Tibial artery (tissue), 4 donors: ENCODE data around the gene CCNL2.
A peak's percentile ranks its signal among the peaks of the same experiment; 100 is the strongest.
"Not testable (repeated sequence)": the region's sequence is repeated elsewhere in the genome, so short reads cannot be mapped to it uniquely, and the experiment has no call there.

ENCODE experiments used
- DNase-seq, 2 donors: peaks; one replicate each; pipeline ENCODE4 v3.0.0-alpha.2; 2019
- H3K27ac ChIP-seq, 2 donors: fragments of 200-600 bp; sonication (generic) in 1 of 2; 1 replicate in 1 of 2; 2 replicates in 1 of 2; pipeline ENCODE4 v1.5.1; 2018 to 2019; ENCODE audit warnings: mild to moderate bottlenecking in 1 of 2
- H3K27me3 ChIP-seq, 2 donors: fragments of 200-600 bp; sonication (generic) in 1 of 2; one replicate each; pipeline versions ENCODE4 v1.5.1 to v1.6.0; 2016 to 2019
- H3K36me3 ChIP-seq, 3 donors: fragments of 200-600 bp; sonication (generic) in 2 of 3; one replicate each; pipeline ENCODE4 v1.5.1; 2016 to 2019; ENCODE audit warnings: mild to moderate bottlenecking in 2 of 3
- H3K4me1 ChIP-seq, 4 donors: fragments of 200-600 bp; sonication (generic) in 2 of 4; 1 replicate in 3 of 4; 2 replicates in 1 of 4; pipeline ENCODE4 v1.5.1; 2016 to 2019
- H3K4me3 ChIP-seq, 2 donors: fragments of 200-600 bp; sonication (generic) in 1 of 2; 1 replicate in 1 of 2; 2 replicates in 1 of 2; pipeline ENCODE4 v1.5.1; 2018 to 2019; ENCODE audit warnings: mild to moderate bottlenecking in 2 of 2
- H3K9me3 ChIP-seq, 3 donors: fragments of 200-600 bp; sonication (generic) in 1 of 3; one replicate each; pipeline ENCODE4 v1.5.1; 2016 to 2019
- intact Hi-C: fragments of 100-400 bp; cut with DNase I; formaldehyde crosslinking; loops from one replicate; pipeline ENCODE4 v1.15.0; 2023; ENCODE audit warnings: low total_unique reads
- TF ChIP-seq, protein P1 (sequence below), 2 experiments: fragments of 200-600 bp in 1 of 2; fragments of 450-650 bp in 1 of 2; IDR thresholded peaks; one replicate each; pipeline ENCODE4 v1.5.1; 2017 to 2019; ENCODE audit warnings: antibody characterized with exemption in 2 of 2, mild to moderate bottlenecking in 1 of 2, moderate library complexity in 1 of 2

The CCNL2 gene

DNA sequence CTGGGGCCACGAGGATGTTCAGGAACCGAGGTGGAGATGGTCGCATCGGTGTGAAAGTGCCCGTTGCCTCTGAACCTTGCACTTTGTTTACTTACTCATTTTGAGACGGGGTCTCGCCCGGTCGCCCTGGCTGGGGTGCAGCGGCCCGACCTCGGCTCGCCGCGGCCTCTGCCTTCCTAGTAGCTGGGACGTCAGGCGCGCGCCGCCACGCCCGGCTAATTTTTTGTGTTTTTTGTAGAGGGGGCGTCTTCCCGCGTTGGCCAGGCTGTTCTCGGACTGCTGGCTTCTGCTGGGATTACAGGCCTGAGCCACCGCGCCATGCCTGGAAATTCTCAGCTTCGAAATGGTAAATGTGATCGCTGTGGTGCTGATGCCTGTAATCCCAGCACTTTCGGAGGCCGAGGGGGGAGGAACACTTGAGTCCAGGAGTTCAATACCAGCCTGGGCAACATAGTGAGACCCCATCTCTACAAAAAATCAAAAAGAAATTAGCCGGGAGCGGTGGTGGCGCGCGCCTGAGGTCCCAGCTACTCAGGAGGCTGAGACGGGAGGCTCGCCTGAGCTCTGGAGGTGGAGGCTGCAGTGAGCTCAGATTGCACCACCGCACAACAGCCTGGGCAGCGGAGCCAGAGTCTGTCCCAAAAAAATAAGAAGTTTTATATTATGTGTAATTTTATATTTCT, 8.6 kb upstream of the CCNL2 start:
- peaks cover 23 to 30% (median 28%) of the 10 kb centered on the region in 3 donors for H3K36me3 ChIP-seq
- peak overlapping the region; percentile 84 to 98 for H3K4me3 ChIP-seq
- no peaks in the 10 kb centered on the region for H3K9me3 ChIP-seq
- H3K27me3 ChIP-seq: no peaks in the 10 kb centered on the region
- peak overlapping the region; percentile 81 to 91 for H3K27ac ChIP-seq
- peak in 1 of 2 donors; percentile 63 for DNase-seq
- TF ChIP-seq, protein P1, sequence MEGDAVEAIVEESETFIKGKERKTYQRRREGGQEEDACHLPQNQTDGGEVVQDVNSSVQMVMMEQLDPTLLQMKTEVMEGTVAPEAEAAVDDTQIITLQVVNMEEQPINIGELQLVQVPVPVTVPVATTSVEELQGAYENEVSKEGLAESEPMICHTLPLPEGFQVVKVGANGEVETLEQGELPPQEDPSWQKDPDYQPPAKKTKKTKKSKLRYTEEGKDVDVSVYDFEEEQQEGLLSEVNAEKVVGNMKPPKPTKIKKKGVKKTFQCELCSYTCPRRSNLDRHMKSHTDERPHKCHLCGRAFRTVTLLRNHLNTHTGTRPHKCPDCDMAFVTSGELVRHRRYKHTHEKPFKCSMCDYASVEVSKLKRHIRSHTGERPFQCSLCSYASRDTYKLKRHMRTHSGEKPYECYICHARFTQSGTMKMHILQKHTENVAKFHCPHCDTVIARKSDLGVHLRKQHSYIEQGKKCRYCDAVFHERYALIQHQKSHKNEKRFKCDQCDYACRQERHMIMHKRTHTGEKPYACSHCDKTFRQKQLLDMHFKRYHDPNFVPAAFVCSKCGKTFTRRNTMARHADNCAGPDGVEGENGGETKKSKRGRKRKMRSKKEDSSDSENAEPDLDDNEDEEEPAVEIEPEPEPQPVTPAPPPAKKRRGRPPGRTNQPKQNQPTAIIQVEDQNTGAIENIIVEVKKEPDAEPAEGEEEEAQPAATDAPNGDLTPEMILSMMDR (IDR thresholded peaks at IDR 0.05): no peak
- H3K4me1 ChIP-seq: peaks cover 0 to 39% (median 29%) of the 10 kb centered on the region in 4 donors
- intact Hi-C loops: no loop called here

GRCh38 chr1:1406821-1407635, 7.9 kb upstream of the CCNL2 start, which contains the start of gene MRPL20:
MRPL20 (minus strand) TSS chr1:1407293; CDS start chr1:1407217, 76 bp downstream.
- no peaks in the 10 kb centered on the region for H3K27me3 ChIP-seq
- intact Hi-C loops: no loop called here
- H3K4me1 ChIP-seq: peaks cover 0 to 39% (median 29%) of the 10 kb centered on the region in 4 donors
- H3K4me3 ChIP-seq: peak within 1 kb of the TSS; percentile 84 to 98
- H3K36me3 ChIP-seq: peaks cover 30 to 37% (median 34%) of the 10 kb centered on the region in 3 donors
- H3K9me3 ChIP-seq: no peaks in the 10 kb centered on the region
- TF ChIP-seq, protein P1 (IDR thresholded peaks at IDR 0.05): no peak
- H3K27ac ChIP-seq: peak within 1 kb of the TSS; percentile 81 to 91
- DNase-seq: peak; percentile 94 to 96

GRCh38 chr1:1406101-1406820, 7.1 kb upstream of the CCNL2 start:
- DNase-seq: peak in 1 of 2 donors; percentile 63
- Histone ChIP-seq H3K27ac (peak overlapping the region; percentile 81 to 91), H3K27me3 (no peaks in the 10 kb centered on the region), H3K4me3 (peak overlapping the region; percentile 84 to 98), H3K36me3 (peaks cover 38 to 45% (median 42%) of the 10 kb centered on the region in 3 donors), H3K9me3 (no peaks in the 10 kb centered on the region), H3K4me1 (peaks cover 0 to 39% (median 29%) of the 10 kb centered on the region in 4 donors)
- TF ChIP-seq, protein P1 (IDR thresholded peaks at IDR 0.05): no peak
- intact Hi-C loops: no loop called here

GRCh38 chr1:1403653-1404052, 4.5 kb upstream of the CCNL2 start:
- intact Hi-C loops: loop anchor here (5.0 kb wide), 1 partner anchor 39 kb away; no protein-coding TSS in a partner anchor
- no peaks in the 10 kb centered on the region for H3K9me3 ChIP-seq
- no peak overlapping the region for H3K4me3 ChIP-seq
- H3K36me3 ChIP-seq: peaks cover 41 to 54% (median 50%) of the 10 kb centered on the region in 3 donors
- H3K4me1 ChIP-seq: peaks cover 0 to 47% (median 38%) of the 10 kb centered on the region in 4 donors
- H3K27me3 ChIP-seq: no peaks in the 10 kb centered on the region
- no peak for DNase-seq
- H3K27ac ChIP-seq: no peak overlapping the region
- TF ChIP-seq, protein P1 (IDR thresholded peaks at IDR 0.05): no peak

GRCh38 chr1:1402901-1403392, 3.8 kb upstream of the CCNL2 start:
- H3K4me3 ChIP-seq, DNase-seq, H3K27me3 ChIP-seq, H3K27ac ChIP-seq, H3K9me3 ChIP-seq: not testable (repeated sequence)
- intact Hi-C loops: loop anchor here (5.0 kb wide), 1 partner anchor 39 kb away; no protein-coding TSS in a partner anchor
- Histone ChIP-seq H3K4me1 (peaks cover 0 to 46% (median 38%) of the 10 kb centered on the region in 4 donors), H3K36me3 (peaks cover 41 to 55% (median 50%) of the 10 kb centered on the region in 3 donors)
